ENCODE data around the gene MYL3. TPM values are rescaled to one million over a fixed set of nuclear protein-coding genes. Genes with fewer than 3 reads are reported as not detected.
A peak's percentile ranks its signal among the peaks of the same experiment; 100 is the strongest.

The MYL3 gene
- total RNA-seq, 3 donors from 2014 or later (not counting 1 experiment from before 2014, with no cell fraction given) = not detected

DNA sequence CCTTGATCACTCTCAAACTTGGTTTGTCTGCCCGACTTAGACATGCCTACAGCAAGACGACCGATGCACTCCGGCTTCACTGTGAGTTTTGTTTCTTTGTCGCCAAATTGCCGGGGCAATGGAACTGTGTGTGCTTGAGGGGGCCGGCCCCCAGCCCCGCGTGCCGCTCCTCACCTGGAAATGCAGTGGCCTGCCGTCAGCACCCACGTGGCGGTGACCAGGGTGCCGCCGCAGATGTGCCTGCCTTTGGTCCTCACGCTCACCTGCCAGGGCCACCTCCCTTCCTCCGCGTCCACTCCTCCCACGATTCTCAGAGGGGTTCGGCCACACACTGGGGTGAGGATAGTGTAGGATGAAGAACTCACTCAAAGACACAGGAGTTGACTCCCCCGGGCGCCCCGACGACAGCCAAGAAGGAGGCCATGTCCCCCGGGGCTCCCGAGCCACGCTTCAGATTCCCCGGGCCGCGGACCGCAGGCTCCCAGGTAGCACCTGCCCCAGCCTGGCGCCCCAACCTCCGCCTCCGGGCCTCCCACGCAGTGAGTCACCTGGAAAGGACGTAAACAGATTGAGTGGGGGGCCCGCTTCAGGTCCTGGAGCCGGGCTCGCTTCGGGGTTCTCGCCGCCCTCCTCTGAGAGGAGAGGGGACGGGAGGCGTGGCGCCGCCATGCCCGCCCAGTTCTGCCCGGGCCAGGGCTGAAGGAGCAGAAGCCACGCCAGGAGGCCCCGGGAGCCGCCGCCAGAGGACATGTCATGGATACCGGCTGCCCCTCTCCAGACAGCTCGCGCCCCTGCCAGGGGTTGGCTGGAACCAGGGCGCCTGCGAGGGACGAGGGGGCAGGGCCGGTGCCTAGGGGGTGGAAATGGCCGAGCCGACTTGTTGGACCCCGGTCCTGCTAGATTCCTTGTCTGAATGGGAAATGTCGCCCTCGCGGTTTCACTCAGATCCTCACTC, 29.6 kb downstream of the MYL3 start:
- H3K4me1 Mint-ChIP-seq = peaks cover 16 to 26% of the 10 kb centered on the region in 2 donors
- TF ChIP-seq, protein P1, sequence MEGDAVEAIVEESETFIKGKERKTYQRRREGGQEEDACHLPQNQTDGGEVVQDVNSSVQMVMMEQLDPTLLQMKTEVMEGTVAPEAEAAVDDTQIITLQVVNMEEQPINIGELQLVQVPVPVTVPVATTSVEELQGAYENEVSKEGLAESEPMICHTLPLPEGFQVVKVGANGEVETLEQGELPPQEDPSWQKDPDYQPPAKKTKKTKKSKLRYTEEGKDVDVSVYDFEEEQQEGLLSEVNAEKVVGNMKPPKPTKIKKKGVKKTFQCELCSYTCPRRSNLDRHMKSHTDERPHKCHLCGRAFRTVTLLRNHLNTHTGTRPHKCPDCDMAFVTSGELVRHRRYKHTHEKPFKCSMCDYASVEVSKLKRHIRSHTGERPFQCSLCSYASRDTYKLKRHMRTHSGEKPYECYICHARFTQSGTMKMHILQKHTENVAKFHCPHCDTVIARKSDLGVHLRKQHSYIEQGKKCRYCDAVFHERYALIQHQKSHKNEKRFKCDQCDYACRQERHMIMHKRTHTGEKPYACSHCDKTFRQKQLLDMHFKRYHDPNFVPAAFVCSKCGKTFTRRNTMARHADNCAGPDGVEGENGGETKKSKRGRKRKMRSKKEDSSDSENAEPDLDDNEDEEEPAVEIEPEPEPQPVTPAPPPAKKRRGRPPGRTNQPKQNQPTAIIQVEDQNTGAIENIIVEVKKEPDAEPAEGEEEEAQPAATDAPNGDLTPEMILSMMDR (IDR thresholded peaks at IDR 0.05) = no peak

DNA sequence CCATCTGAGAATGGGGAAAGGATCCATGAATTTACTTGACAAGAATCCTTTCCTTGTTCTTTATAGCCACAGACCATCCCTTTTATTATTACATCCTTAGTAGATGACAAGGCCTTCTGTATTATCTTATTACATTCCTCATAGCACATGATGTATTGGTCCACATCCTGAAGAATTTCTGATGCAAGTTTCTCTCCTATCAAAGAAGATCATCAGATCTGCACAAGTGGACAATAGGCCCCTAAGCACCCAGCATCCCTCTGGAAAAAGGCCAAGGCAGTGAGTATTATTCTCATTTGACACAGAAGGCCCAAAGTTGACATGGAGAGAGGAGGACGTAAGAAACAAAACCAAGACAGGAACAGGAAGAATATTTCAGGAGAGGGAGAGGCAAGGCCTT, 31.4 kb downstream of the MYL3 start:
- Histone ChIP-seq H3K4me3 (ENCODE audit: low read length) (no peak overlapping the region), H3K36me3 (ENCODE audit: control insufficient read depth, insufficient read depth, low read length) (no peaks in the 10 kb centered on the region), H3K27me3 (ENCODE audit: control insufficient read depth, insufficient read depth, low read length) (no peaks in the 10 kb centered on the region), H3K9me3 (ENCODE audit: control insufficient read depth, insufficient read depth, low read length) (no peaks in the 10 kb centered on the region), H3K27ac (ENCODE audit: low read length) (no peak overlapping the region), H3K4me1 (ENCODE audit: control insufficient read depth, insufficient read depth, low read length) (peaks cover 6% of the 10 kb centered on the region)
- no peak overlapping the region for H3K4me3 Mint-ChIP-seq
- TF ChIP-seq, protein P1 (IDR thresholded peaks at IDR 0.05) = no peak
- intact Hi-C loops (cut with micrococcal nuclease) = no loop called here
- peak overlapping the region in 1 of 2 donors; percentile 25 for H3K27ac Mint-ChIP-seq
- ATAC-seq = no peak
- H3K36me3 Mint-ChIP-seq = no peaks in the 10 kb centered on the region
- H3K9me3 Mint-ChIP-seq = no peaks in the 10 kb centered on the region
- WGBS (ENCODE audit: insufficient coverage) = 76% methylated on average over 1 of the region's 1 CpG
- no peak for DNase-seq
- H3K4me1 Mint-ChIP-seq = peaks cover 22 to 31% of the 10 kb centered on the region in 2 donors
- no peaks in the 10 kb centered on the region for H3K27me3 Mint-ChIP-seq (ENCODE audit: low read depth in 2 of 2)

More for the DNA sequence above, 29.6 kb downstream of the MYL3 start:
- H3K4me3 Mint-ChIP-seq = no peak overlapping the region
- peaks cover 4% of the 10 kb centered on the region for H3K9me3 ChIP-seq (ENCODE audit: control insufficient read depth, insufficient read depth, low read length)
- H3K27me3 Mint-ChIP-seq (ENCODE audit: low read depth in 2 of 2) = no peaks in the 10 kb centered on the region
- no peak overlapping the region for H3K27ac ChIP-seq (ENCODE audit: low read length)
- peaks cover 2 to 4% of the 10 kb centered on the region in 2 donors for H3K9me3 Mint-ChIP-seq
- no peaks in the 10 kb centered on the region for H3K36me3 ChIP-seq (ENCODE audit: control insufficient read depth, insufficient read depth, low read length)
- H3K4me1 ChIP-seq (ENCODE audit: control insufficient read depth, insufficient read depth, low read length) = peaks cover 6% of the 10 kb centered on the region
- intact Hi-C loops (cut with micrococcal nuclease) = no loop called here
- DNase-seq (no peak), ATAC-seq (no peak)
- peaks cover 8% of the 10 kb centered on the region for H3K36me3 Mint-ChIP-seq
- H3K4me3 ChIP-seq (ENCODE audit: low read length) = no peak overlapping the region
- no peaks in the 10 kb centered on the region for H3K27me3 ChIP-seq (ENCODE audit: control insufficient read depth, insufficient read depth, low read length)
- no peak overlapping the region for H3K27ac Mint-ChIP-seq
- WGBS (ENCODE audit: insufficient coverage) = 95% methylated on average over 65 of the region's 65 CpGs

DNA sequence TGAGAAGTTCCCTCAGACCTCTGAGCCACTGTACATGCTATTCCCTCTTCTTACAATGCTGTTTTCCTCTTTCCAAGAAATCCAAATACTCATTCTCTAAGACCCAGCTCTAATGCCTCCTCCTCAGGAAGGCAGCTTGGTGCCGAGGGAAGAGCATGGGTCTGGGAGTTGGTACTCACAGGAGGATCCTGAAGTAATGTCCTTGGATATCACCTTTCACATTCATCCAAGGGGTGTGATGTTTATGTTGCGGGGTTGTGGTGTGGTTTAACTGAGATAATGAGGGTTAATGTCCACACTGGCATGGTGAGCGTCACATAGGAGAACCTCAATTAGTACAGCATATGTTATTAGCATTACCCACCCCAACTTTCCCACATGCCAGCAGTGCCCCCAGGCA, 31.9 kb downstream of the MYL3 start:
- Histone ChIP-seq H3K4me1 (ENCODE audit: control insufficient read depth, insufficient read depth, low read length) (peaks cover 6% of the 10 kb centered on the region), H3K36me3 (ENCODE audit: control insufficient read depth, insufficient read depth, low read length) (no peaks in the 10 kb centered on the region), H3K27ac (ENCODE audit: low read length) (no peak overlapping the region), H3K9me3 (ENCODE audit: control insufficient read depth, insufficient read depth, low read length) (no peaks in the 10 kb centered on the region), H3K27me3 (ENCODE audit: control insufficient read depth, insufficient read depth, low read length) (no peaks in the 10 kb centered on the region), H3K4me3 (ENCODE audit: low read length) (no peak overlapping the region)
- ATAC-seq (no peak), DNase-seq (no peak)
- Mint-ChIP-seq H3K36me3 (no peaks in the 10 kb centered on the region), H3K27ac (peak overlapping the region in 1 of 2 donors; percentile 92), H3K4me3 (no peak overlapping the region), H3K4me1 (peaks cover 23 to 35% of the 10 kb centered on the region in 2 donors), H3K9me3 (no peaks in the 10 kb centered on the region), H3K27me3 (ENCODE audit: low read depth in 2 of 2) (no peaks in the 10 kb centered on the region)
- TF ChIP-seq, protein P1 (IDR thresholded peaks at IDR 0.05) = no peak
- WGBS (ENCODE audit: insufficient coverage) = 86% methylated on average over 1 of the region's 3 CpGs
- intact Hi-C loops (cut with micrococcal nuclease) = no loop called here

Measured in natural killer cell (primary cell).